ENCODE results near the gene TAF6. TPM values are rescaled to one million over a fixed set of nuclear protein-coding genes. Genes with fewer than 3 reads are reported as not detected.

TAF6 gene
- total RNA-seq, 1 experiment from 2014 or later, result 87.1 TPM

DNA sequence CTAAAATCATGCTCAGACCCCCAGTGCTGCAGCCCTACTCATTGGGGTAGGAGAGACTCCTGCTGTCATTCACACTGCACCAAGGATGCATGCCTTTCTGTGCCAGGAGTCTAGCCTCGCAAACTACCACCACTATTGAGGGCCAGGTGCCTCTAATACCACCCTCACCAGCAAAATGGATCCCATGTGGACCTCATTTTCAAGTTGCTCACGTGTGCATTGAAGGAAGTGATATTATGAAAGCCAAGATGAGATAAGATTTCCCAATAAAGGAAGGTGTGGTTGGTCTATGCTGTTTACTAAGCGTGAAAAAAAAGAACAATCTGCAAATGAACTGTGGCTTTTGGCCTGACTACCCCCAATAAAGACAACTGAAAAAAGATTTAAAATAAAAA, 22.4 kb upstream of the TAF6 start:
- H4K8ac ChIP-seq (replicated peaks; ENCODE audit: insufficient read length, low read depth, low read length), result no peak overlapping the region
- H4K20me1 ChIP-seq (ENCODE audit: control insufficient read depth, insufficient read depth, insufficient read length), result no peaks in the 10 kb centered on the region
- no peak overlapping the region for H3T11ph ChIP-seq (ENCODE audit: low read length)
- H3K23ac ChIP-seq (ENCODE audit: insufficient read length, low read depth, low read length), result no peak overlapping the region
- H3K56ac ChIP-seq (ENCODE audit: insufficient read length, low read depth, low read length), result no peak overlapping the region
- H3K18ac ChIP-seq (ENCODE audit: insufficient read length, low read depth, low read length), result no peak overlapping the region
- no peaks in the 10 kb centered on the region for H3K23me2 ChIP-seq (ENCODE audit: insufficient read length, low read depth, low read length, poor library complexity, severe bottlenecking)
- H3K4ac ChIP-seq (ENCODE audit: low read depth, low read length), result no peak overlapping the region
- no peak overlapping the region for H3K4me3 Mint-ChIP-seq
- no peak overlapping the region for H3K27ac Mint-ChIP-seq
- no peak overlapping the region for H2BK120ac ChIP-seq (ENCODE audit: low read depth, low read length, poor library complexity, severe bottlenecking)
- no peak overlapping the region for H4K91ac ChIP-seq (ENCODE audit: insufficient read length, low read depth, low read length)
- H4K5ac ChIP-seq (ENCODE audit: insufficient read length, low read depth, low read length), result no peak overlapping the region
- H2BK12ac ChIP-seq (ENCODE audit: insufficient read length, low read depth, low read length), result no peak overlapping the region
- H3K27me3 ChIP-seq (ENCODE audit: insufficient read depth, low read length), result no peaks in the 10 kb centered on the region
- no peak overlapping the region for H3K9ac ChIP-seq (ENCODE audit: extremely low read depth, insufficient read length, low read length)
- H2BK20ac ChIP-seq (ENCODE audit: low read depth, low read length, poor library complexity, severe bottlenecking), result no peak overlapping the region
- DNase-seq, result no peak
- H3K79me1 ChIP-seq (ENCODE audit: insufficient read depth, low read depth, low read length, poor library complexity, severe bottlenecking), result no peaks in the 10 kb centered on the region
- H3K9me3 Mint-ChIP-seq, result no peaks in the 10 kb centered on the region
- WGBS (ENCODE audit: extremely low coverage, insufficient read length, low lambda C conversion rate), result no CpG with 5 or more reads among the region's 3 CpGs
- no peaks in the 10 kb centered on the region for H3K9me3 ChIP-seq (ENCODE audit: control insufficient read depth, low read depth, low read length)
- peaks cover 10 to 12% of the 10 kb centered on the region in 2 experiments for H3K4me1 Mint-ChIP-seq
- no peak overlapping the region for H3K4me2 ChIP-seq (ENCODE audit: insufficient read depth, insufficient read length, low read length)
- peaks cover 4% of the 10 kb centered on the region; the same call in 1 of the 2 replicates for H3K27me3 Mint-ChIP-seq (ENCODE audit: low read depth)
- H2AK5ac ChIP-seq (ENCODE audit: insufficient read length, low read length), result no peak overlapping the region
- H3K27ac ChIP-seq (ENCODE audit: insufficient read length, low read depth, low read length), result no peak overlapping the region
- no peaks in the 10 kb centered on the region for H3K79me2 ChIP-seq (ENCODE audit: insufficient read depth, low read length)
- no peak overlapping the region for H3K14ac ChIP-seq (ENCODE audit: insufficient read depth, low read length)
- no peaks in the 10 kb centered on the region; a peak in 2 of 7 replicates for H3K36me3 Mint-ChIP-seq (ENCODE audit: insufficient read depth in 1 of 3, low read depth in 3 of 3)
- no peak overlapping the region for H2BK5ac ChIP-seq (ENCODE audit: insufficient read length, low read length)
- TF ChIP-seq, protein P1, sequence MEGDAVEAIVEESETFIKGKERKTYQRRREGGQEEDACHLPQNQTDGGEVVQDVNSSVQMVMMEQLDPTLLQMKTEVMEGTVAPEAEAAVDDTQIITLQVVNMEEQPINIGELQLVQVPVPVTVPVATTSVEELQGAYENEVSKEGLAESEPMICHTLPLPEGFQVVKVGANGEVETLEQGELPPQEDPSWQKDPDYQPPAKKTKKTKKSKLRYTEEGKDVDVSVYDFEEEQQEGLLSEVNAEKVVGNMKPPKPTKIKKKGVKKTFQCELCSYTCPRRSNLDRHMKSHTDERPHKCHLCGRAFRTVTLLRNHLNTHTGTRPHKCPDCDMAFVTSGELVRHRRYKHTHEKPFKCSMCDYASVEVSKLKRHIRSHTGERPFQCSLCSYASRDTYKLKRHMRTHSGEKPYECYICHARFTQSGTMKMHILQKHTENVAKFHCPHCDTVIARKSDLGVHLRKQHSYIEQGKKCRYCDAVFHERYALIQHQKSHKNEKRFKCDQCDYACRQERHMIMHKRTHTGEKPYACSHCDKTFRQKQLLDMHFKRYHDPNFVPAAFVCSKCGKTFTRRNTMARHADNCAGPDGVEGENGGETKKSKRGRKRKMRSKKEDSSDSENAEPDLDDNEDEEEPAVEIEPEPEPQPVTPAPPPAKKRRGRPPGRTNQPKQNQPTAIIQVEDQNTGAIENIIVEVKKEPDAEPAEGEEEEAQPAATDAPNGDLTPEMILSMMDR (conservative IDR thresholded peaks at IDR 0.05), result no peak
- no peak overlapping the region for H2BK15ac ChIP-seq (ENCODE audit: low read depth, low read length)
- H2AFZ ChIP-seq (ENCODE audit: low read length), result no peak overlapping the region
- H3K4me1 ChIP-seq (ENCODE audit: insufficient read depth, low read length), result no peaks in the 10 kb centered on the region
